Skeletal muscle cell (primary cell): Measurements from ENCODE around the gene GAB3.
"Not testable (repeated sequence)": the region's sequence is repeated elsewhere in the genome, so short reads cannot be mapped to it uniquely, and the experiment has no call there.

Source experiments
- DNase-seq: peaks from one replicate; pipeline ENCODE4 v3.0.0-alpha.2; 2010; ENCODE audit warnings: low read depth
- H3K4me3 ChIP-seq: 2 replicates; pipeline ENCODE4 v1.5.1; 2011; ENCODE audit warnings: low read depth, mild to moderate bottlenecking, control low read depth, low read length, moderate library complexity

The GAB3 gene

GRCh38 chrX:154670848-154671247 lies 80.0 kb downstream of the GAB3 start:
- not testable (repeated sequence) for DNase-seq, H3K4me3 ChIP-seq

DNA sequence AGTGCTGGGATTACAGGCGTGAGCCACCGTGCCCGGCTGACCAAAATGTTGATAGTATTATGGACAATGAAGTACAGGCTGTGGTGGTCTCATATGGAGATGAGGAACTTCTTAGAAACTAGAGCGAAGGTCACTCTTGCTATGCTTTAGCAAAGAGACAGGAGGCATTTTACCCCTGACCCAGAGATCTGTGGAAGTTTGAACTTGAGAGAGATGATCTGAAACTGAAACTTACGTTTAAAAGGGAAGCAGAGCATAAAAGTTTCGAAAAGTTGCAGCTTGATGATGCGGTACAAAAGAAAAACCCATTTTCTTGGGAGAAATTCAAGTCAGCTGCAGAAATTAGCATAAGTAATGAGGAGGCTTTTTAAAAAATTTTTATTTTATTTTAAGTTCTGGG lies 89.0 kb downstream of the GAB3 start:
- no peak for DNase-seq
- no peak overlapping the region for H3K4me3 ChIP-seq

- no peak for DNase-seq
Measured at GRCh38 chrX:154661170-154661569, 89.7 kb downstream of the GAB3 start.

DNA sequence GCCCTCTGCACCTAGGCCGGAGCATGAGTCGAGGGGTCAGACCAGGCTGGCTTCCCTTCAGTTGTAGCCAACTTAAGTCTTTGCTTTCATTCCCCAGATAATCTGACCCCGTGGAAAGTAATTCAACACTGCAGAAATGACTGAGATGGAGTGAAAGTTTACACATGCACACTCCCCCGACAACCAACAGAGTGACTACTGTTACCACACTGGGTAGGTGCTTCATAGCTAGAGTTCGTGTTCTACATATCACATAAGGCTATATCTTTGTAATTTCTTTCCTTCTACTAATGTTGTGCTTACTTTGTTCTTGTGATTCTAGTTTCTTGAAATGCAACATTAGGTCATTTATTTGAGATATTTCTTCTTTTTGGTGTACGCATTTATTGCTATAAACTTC lies 90.3 kb downstream of the GAB3 start:
- no peak for DNase-seq

More at GRCh38 chrX:154661170-154661569, 89.7 kb downstream of the GAB3 start:
- H3K4me3 ChIP-seq: no peak overlapping the region

GRCh38 chrX:154658957-154659356 lies 91.9 kb downstream of the GAB3 start:
- no peak overlapping the region for H3K4me3 ChIP-seq
- no peak for DNase-seq

More for the DNA sequence above, 90.3 kb downstream of the GAB3 start:
- H3K4me3 ChIP-seq: no peak overlapping the region

DNA sequence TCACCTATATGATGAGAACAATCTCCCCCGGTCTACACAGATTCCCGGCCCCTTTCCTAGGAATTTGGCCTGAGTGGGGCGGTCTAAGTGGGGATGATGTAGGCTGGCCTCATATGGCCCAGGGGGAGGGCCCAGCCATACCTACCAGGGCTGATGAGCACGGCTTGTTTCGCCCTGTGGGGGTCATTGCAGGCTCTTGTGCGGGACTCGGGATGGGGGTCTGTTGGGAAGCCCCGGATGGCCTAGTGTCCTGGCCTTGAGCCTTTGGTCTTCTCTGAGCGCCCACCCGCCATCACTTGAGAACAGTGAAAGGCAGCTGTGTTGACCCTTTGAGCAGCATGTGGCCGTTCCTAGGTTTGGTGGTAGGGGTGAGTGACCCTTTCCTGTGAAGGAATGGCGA lies 92.7 kb downstream of the GAB3 start:
- no peak overlapping the region for H3K4me3 ChIP-seq
- DNase-seq: no peak

DNA sequence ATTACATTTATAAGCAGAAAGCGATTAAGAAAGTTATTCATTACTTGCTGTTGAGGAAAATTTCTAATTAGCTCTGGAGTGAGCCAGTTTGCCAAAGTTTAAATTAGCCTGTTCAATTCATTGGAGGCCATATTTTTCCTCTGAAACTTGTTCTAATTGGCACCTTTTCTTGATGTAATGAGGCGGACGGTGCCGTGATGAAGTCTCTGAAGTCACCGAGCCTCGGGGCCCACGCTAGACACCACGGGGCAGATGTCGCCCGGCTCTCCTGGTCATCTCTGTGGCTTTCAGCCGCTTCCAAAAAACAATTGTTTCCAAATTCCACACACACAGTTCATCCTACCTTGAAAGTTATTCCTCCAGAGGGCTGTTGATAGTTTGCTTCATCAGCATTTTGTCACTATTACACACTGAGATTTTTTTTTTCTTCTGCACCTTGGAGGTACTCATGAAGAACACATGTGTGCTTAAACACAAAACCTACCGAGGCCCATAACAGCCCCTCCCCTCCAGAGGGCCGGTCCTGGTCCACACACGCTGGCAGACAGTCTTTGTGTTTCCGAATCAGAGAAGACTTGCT lies 93.6 kb downstream of the GAB3 start:
- no peak for DNase-seq
- H3K4me3 ChIP-seq: no peak overlapping the region

DNA sequence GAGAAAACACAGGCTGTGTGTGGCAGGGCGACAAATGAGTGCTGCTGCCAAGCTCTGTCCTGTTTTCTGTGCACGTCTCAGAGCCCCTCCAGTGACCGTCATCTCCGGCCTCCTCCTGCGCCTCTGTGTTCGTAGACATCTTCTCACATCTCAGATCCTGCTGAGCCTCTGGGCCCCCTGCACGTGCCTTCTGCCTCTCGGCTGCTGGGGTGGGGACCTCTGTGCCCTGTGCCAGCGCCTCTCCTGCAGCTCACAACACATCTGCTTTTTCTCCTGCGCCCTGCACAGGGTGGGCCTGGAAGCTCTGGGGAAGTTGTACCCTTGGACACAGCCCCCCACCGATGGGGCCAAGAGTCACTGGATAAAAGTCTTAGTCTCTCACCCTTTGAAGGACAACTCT lies 95.1 kb downstream of the GAB3 start:
- H3K4me3 ChIP-seq: no peak overlapping the region
- no peak for DNase-seq

GRCh38 chrX:154655346-154655745 lies 95.5 kb downstream of the GAB3 start:
- H3K4me3 ChIP-seq: no peak overlapping the region
- DNase-seq: no peak

- no peak for DNase-seq
- H3K4me3 ChIP-seq: no peak overlapping the region
Measured at GRCh38 chrX:154654925-154655324, 96.0 kb downstream of the GAB3 start.

DNA sequence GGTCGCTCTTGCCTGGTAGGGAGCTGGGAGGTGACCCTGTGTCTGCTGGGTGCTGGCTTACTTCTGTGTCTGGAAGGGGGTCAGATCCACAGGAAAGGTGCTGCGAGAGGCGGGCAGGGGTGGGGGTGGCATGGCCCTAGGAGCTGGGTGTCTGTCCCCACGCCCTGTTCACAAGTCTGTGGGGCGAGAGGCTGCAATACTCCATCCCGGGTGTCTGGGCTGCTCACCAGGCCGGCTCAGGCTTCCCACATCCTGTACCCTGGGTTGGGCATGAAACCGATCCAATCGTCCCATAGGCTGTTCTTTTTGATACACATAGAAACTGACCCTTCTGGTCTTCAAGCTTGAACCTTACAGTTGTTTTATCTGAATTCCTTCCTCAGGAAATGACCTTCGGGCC lies 96.5 kb downstream of the GAB3 start:
- no peak for DNase-seq
- H3K4me3 ChIP-seq: no peak overlapping the region

DNA sequence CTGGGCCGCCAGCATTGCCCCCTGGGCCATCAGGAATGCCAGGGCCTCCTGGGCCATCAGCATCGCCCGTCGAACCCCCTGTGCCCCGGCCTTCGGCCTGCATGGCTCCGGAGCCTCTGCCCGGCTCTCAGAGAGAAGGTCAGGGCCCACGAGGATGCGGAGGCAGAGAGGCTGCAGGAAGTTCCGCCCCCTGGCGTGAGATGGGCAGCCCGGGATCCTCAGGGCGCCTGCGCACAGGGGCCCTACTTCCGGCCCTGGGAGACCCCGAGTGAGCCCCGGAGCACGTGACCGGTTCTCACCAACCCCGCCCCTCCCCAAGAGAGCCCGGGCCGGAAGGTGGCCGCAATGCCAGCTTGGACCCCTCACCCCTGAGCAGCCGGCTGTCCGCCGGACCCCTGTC lies 97.5 kb downstream of the GAB3 start, which contains the start of gene CTAG2:
CTAG2 (minus strand) TSS at position 167 of the 400 bp plus-strand sequence; CDS start at position 103, 64 bp downstream.
- not testable (repeated sequence) for H3K4me3 ChIP-seq, DNase-seq

GRCh38 chrX:154653048-154653401 lies 97.9 kb downstream of the GAB3 start:
- H3K4me3 ChIP-seq: no peak overlapping the region

GRCh38 chrX:154652311-154653047 lies 98.4 kb downstream of the GAB3 start:
- H3K4me3 ChIP-seq: no peak overlapping the region
- DNase-seq: no peak

More at GRCh38 chrX:154653048-154653401, 97.9 kb downstream of the GAB3 start:
- DNase-seq: no peak

DNA sequence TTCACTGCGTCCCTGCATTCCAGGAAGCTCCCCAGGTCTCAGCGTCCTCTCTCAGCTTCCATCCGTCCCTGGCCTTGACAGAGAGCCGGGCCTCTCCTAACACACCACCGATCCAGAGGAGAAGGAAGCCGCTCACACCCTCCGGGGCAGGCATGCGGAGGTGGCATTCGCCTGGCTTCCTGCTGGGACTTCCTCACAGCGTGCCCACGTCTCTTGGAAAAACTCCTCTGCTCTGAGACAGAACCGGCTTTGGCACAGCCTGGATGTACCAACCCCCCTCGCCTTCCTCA lies 100.7 kb downstream of the GAB3 start:
- H3K4me3 ChIP-seq: no peak overlapping the region
- no peak for DNase-seq

GRCh38 chrX:154649503-154650220 lies 101.2 kb downstream of the GAB3 start:
- DNase-seq: no peak
- no peak overlapping the region for H3K4me3 ChIP-seq

GRCh38 chrX:154648931-154649330 lies 101.9 kb downstream of the GAB3 start:
- no peak overlapping the region for H3K4me3 ChIP-seq
- DNase-seq: no peak

- not testable (repeated sequence) for DNase-seq, H3K4me3 ChIP-seq
Measured at GRCh38 chrX:154645745-154646378, 105.0 kb downstream of the GAB3 start.

- DNase-seq, H3K4me3 ChIP-seq: not testable (repeated sequence)
Measured at GRCh38 chrX:154643708-154644107, 107.2 kb downstream of the GAB3 start.

DNA sequence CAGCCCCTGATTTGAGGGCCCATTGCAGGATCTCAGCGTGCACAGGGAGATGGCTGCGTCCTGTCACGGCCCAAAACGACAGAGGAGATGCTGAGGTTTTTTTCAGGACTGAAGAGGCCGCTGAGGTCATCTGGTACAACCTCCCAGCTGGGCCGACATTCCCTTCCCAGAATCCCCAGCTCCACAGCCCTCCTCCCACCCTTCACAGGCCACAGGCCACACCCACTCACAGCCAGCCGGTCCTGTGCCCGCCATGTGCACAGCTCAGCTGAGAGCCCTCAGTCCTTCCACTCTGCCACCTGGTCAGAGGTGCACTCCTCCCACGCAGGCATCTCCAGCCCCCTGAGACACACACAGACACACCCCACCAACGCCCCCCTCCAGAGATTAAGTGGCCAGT lies 109.1 kb downstream of the GAB3 start:
- not testable (repeated sequence) for DNase-seq, H3K4me3 ChIP-seq
